ENCODE measurements around the gene ARL5C. TPM values are rescaled to one million over a fixed set of nuclear protein-coding genes. Genes with fewer than 3 reads are reported as not detected.

Gene ARL5C
- total and polyA plus RNA-seq, 2 donors (not counting 1 experiment from before 2014, with no cell fraction given), result not detected

DNA sequence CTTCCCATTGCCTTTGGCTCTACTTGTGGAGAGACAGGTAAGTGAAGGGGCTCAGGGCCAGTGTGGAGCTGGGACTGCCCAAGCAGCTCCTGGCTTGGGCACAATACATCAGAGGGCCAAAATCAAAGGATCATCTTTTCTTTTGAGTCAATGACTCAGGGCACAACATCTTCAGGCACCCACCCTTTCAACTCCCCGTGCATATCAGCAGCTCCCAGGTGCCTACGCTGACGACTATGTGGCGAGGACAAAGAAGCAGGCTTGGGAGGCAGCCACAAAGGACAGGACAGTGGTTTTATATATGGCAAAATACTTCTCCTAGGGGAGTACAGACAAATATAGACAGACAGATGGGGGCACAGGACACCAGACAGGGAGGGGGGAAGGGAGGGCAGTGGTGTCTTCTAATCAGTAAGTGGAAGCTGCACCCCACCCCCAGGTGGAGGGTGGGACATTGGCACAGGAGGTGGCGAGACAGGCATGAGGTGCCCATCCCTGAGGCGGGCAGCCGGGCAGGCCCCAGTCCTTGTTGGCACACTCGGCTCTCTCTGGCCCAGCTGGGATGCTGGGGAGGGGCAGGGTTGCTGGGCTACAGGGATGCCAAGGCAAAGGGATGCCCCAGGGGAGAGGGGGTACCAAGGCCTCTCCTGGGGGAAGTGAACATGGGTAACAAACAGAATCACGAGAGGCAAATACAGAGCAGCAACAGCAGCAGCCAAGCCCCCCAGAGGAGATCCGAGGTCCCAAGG is 7.7 kb upstream of the ARL5C start:
- Histone ChIP-seq H3K4me3 (ENCODE audit: control extremely low read depth in 1 of 5, extremely low read depth in 1 of 5, insufficient read depth in 1 of 5, low read depth in 2 of 5, low read length in 4 of 5) (no peak overlapping the region), H3K9ac (ENCODE audit: low read length) (no peak overlapping the region), H4K20me1 (ENCODE audit: control insufficient read depth, insufficient read depth, low read length, poor library complexity, severe bottlenecking) (no peaks in the 10 kb centered on the region), H3K4me1 (ENCODE audit: control insufficient read depth in 2 of 2, insufficient read depth in 2 of 2, low read length in 2 of 2) (peaks cover 0 to 7% of the 10 kb centered on the region in 2 donors), H3K27ac (ENCODE audit: low read length in 2 of 2) (no peak overlapping the region), H3K27me3 (replicated peaks in 1 of 4; ENCODE audit: control extremely low read depth in 1 of 4, control insufficient read depth in 3 of 4, insufficient read depth in 4 of 4, low read length in 3 of 4) (peaks cover 0 to 37% (median 12%) of the 10 kb centered on the region in 4 experiments), H2AFZ (ENCODE audit: insufficient read depth, low read depth, low read length, poor library complexity, severe bottlenecking) (no peak overlapping the region), H3K9me3 (ENCODE audit: control extremely low read depth in 1 of 3, control insufficient read depth in 2 of 3, insufficient read depth in 1 of 3, low read length in 2 of 3) (peaks cover 0 to under 1% (median 0%) of the 10 kb centered on the region in 3 donors), H3K4me2 (replicated peaks; ENCODE audit: low read depth, low read length, poor library complexity, severe bottlenecking) (no peak overlapping the region), H3K79me2 (ENCODE audit: control insufficient read depth, insufficient read depth, low read length) (no peaks in the 10 kb centered on the region), H3K36me3 (replicated peaks in 1 of 2; ENCODE audit: control extremely low read depth in 1 of 2, control insufficient read depth in 1 of 2, extremely low read depth in 1 of 2, insufficient read depth in 2 of 2, low read length in 1 of 2) (no peaks in the 10 kb centered on the region)
- Mint-ChIP-seq H3K27me3 (peaks cover 27% of the 10 kb centered on the region), H3K4me1 (peaks cover 8% of the 10 kb centered on the region), H3K4me3 (no peak overlapping the region), H3K27ac (no peak overlapping the region), H3K9me3 (ENCODE audit: insufficient read depth) (no peaks in the 10 kb centered on the region)
- ChIA-PET POLR2A (interaction anchor here (0.5 to 0.6 kb wide), 2 partner anchors 498 to 1814 kb away, joined by 4 read pairs; no protein-coding TSS in a partner anchor), CTCF (interaction anchor here (0.6 to 5.6 kb wide), 12 partner anchors 9 to 293 kb away, joined by 3 to 97 read pairs (median 8); partner anchors contain the start of genes ARL5C, PLXDC1 and RPL19)
- no peak for DNase-seq
- intact Hi-C loops (cut with micrococcal nuclease), result no loop called here
- 26% methylated on average over 6 of the region's 10 CpGs for WGBS (ENCODE audit: insufficient coverage)
- no peak for ATAC-seq (ENCODE audit: low read depth)
- TF ChIP-seq CTCF (IDR thresholded peaks at IDR 0.05) (no peak), EZH2 (IDR thresholded peaks at IDR 0.05; ENCODE audit: borderline replicate concordance, insufficient read depth, low read depth, low read length, poor library complexity, severe bottlenecking) (no peak)

DNA sequence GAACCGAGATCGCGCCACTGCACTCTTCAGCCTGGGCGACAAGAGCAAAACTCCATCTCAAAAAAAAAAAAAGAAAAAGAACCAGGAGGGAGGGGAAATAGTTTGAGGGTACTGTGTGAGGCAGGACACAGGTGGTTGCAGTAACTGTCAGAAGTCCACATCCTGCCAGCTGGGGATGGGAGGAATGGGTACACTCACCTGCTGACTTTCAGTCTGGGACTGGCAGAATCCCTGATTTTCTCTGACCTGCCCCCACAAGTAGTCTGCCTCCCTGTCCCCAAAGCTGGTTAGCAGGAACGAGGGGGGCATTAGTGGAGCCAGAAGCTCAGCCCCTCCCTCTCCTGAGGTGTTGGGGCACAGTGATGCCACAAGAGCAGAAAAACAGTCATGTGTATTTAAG is 7.1 kb upstream of the ARL5C start:
- intact Hi-C loops (cut with micrococcal nuclease), result no loop called here
- no peaks in the 10 kb centered on the region for H3K79me2 ChIP-seq (ENCODE audit: control insufficient read depth, insufficient read depth, low read length)
- peaks cover 8% of the 10 kb centered on the region for H3K4me1 Mint-ChIP-seq
- no peak overlapping the region for H3K27ac ChIP-seq (ENCODE audit: low read length in 2 of 2)
- peaks cover 27% of the 10 kb centered on the region for H3K27me3 Mint-ChIP-seq
- no peak overlapping the region for H2AFZ ChIP-seq (ENCODE audit: insufficient read depth, low read depth, low read length, poor library complexity, severe bottlenecking)
- no peaks in the 10 kb centered on the region for H4K20me1 ChIP-seq (ENCODE audit: control insufficient read depth, insufficient read depth, low read length, poor library complexity, severe bottlenecking)
- DNase-seq, result no peak
- no peak overlapping the region for H3K4me3 ChIP-seq (ENCODE audit: control extremely low read depth in 1 of 5, extremely low read depth in 1 of 5, insufficient read depth in 1 of 5, low read depth in 2 of 5, low read length in 4 of 5)
- peaks cover 0 to 2% (median 0%) of the 10 kb centered on the region in 3 donors for H3K9me3 ChIP-seq (ENCODE audit: control extremely low read depth in 1 of 3, control insufficient read depth in 2 of 3, insufficient read depth in 1 of 3, low read length in 2 of 3)
- H3K4me2 ChIP-seq (replicated peaks; ENCODE audit: low read depth, low read length, poor library complexity, severe bottlenecking), result no peak overlapping the region
- no peaks in the 10 kb centered on the region for H3K9me3 Mint-ChIP-seq (ENCODE audit: insufficient read depth)
- H3K36me3 ChIP-seq (replicated peaks in 1 of 2; ENCODE audit: control extremely low read depth in 1 of 2, control insufficient read depth in 1 of 2, extremely low read depth in 1 of 2, insufficient read depth in 2 of 2, low read length in 1 of 2), result no peaks in the 10 kb centered on the region
- peaks cover 0 to 37% (median 12%) of the 10 kb centered on the region in 4 experiments for H3K27me3 ChIP-seq (replicated peaks in 1 of 4; ENCODE audit: control extremely low read depth in 1 of 4, control insufficient read depth in 3 of 4, insufficient read depth in 4 of 4, low read length in 3 of 4)
- 0% methylated on average over 1 of the region's 5 CpGs for WGBS (ENCODE audit: insufficient coverage)
- CTCF ChIA-PET, result interaction anchor here (0.8 to 5.6 kb wide), 5 partner anchors 8 to 190 kb away, joined by 3 to 97 read pairs (median 33); partner anchors contain the start of genes ARL5C, PLXDC1 and RPL19
- no peak overlapping the region for H3K27ac Mint-ChIP-seq
- TF ChIP-seq CTCF (IDR thresholded peaks at IDR 0.05) (no peak), EZH2 (IDR thresholded peaks at IDR 0.05; ENCODE audit: borderline replicate concordance, insufficient read depth, low read depth, low read length, poor library complexity, severe bottlenecking) (no peak)
- no peak overlapping the region for H3K4me3 Mint-ChIP-seq
- H3K4me1 ChIP-seq (ENCODE audit: control insufficient read depth in 2 of 2, insufficient read depth in 2 of 2, low read length in 2 of 2), result peaks cover under 1 to 7% of the 10 kb centered on the region in 2 donors
- H3K9ac ChIP-seq (ENCODE audit: low read length), result no peak overlapping the region
- POLR2A ChIA-PET, result interaction anchor here (0.5 to 0.6 kb wide), 2 partner anchors 497 to 1814 kb away, joined by 4 read pairs; no protein-coding TSS in a partner anchor
- no peak for ATAC-seq (ENCODE audit: low read depth)

All from B cell (primary cell).